Tongue (tissue), 2 donors: ENCODE results near the gene ANKRD40. TPM values are rescaled to one million over a fixed set of nuclear protein-coding genes. Genes with fewer than 3 reads are reported as not detected.

Source experiments
- DNase-seq: peaks from one replicate; pipeline ENCODE4 v3.0.0-alpha.2; 2015
- total RNA-seq: library from RNA; depleted of rRNA; stranded (reverse); fragments of >200 nt; gene quantifications from one replicate; pipeline ENCODE4 v1.2.3, GENCODE V29; 2014

ANKRD40 gene
- total RNA-seq, 1 donor from 2014 or later = 48.6 TPM

DNA sequence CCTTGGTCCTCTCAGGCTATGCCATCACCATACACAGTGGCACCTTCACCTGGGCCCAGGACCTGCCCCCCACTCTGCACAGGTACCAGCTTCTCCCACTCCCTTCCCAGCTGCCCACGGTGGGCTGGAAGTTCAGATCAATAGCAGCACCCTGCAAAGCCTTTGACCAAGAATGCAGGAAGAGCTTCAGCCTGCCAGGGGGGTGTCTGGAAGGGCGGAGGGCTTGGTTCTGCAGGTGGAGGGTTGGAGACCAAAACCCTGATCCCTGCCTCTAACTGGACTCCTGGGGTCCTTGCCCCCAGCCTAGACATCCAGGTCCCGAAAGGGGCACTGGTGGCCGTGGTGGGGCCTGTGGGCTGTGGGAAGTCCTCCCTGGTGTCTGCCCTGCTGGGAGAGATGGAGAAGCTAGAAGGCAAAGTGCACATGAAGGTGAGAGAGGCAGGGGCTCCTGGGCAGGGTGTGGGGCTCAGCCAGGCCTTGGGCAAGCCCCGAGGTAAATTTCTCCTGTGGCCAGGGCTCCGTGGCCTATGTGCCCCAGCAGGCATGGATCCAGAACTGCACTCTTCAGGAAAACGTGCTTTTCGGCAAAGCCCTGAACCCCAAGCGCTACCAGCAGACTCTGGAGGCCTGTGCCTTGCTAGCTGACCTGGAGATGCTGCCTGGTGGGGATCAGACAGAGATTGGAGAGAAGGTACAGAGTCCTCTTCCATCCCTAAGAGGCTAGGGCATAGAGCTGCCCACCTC is 38.7 kb downstream of the ANKRD40 start:
- DNase-seq = no peak

DNA sequence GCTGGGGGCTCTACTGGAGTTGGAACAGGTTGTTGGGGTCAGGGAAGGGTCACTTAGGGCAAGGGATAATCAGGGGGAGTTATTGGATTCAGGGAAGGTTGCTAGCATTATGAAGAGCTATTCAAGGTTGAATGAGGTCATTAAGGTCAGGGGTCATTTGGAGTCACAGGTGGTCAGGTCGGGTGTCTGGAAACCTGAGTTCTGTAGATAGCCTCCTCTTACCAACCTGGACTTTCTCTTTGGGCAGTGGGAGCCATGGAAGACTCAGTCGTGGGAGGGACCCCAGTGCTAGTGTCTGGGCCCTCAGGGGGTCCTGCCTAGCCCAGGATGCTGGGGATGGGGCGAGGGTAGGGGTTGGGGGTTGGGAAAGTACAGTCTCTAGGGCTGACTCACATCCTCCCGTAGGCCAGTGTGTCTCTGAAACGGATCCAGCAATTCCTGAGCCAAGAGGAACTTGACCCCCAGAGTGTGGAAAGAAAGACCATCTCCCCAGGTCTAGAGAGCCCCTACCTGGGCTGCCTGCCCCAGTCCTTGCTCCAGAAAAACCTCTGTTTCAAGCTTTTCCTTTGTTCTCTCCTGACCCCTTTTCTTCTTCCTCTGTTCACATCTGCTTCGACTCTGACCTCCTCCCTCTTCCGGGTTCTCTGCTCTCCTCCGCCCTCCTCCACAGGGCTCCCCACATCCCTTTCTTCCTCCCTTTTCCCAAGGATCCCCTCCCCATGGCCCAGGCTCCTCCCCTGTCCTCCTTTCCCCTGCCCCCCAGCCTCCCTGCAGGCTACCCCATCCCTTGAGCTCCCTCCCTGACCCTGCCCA is 39.5 kb downstream of the ANKRD40 start:
- DNase-seq = no peak

DNA sequence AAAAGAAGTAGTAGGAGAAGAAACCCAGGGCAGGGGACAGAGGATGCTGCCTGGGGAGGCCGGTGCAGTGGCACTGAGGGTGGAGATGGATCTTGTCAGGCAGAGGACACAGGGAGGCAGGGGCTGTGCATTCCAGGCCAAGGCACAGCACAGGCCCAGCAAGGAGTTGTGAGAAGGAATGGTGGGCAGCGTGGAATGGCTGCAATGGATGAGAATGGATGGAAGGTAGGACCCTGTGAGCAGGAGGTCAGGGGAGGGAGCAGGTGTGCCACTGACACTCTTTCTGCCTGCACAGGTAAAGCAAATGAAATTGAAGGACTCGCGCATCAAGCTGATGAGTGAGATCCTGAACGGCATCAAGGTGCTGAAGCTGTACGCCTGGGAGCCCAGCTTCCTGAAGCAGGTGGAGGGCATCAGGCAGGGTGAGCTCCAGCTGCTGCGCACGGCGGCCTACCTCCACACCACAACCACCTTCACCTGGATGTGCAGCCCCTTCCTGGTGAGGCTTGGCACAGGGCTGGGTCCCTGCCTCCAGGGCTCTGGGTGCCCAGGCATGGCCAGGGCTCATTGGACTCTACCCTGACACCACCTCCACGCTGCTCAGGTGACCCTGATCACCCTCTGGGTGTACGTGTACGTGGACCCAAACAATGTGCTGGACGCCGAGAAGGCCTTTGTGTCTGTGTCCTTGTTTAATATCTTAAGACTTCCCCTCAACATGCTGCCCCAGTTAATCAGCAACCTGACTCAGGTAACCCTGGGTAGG is 40.3 kb downstream of the ANKRD40 start:
- DNase-seq = no peak

DNA sequence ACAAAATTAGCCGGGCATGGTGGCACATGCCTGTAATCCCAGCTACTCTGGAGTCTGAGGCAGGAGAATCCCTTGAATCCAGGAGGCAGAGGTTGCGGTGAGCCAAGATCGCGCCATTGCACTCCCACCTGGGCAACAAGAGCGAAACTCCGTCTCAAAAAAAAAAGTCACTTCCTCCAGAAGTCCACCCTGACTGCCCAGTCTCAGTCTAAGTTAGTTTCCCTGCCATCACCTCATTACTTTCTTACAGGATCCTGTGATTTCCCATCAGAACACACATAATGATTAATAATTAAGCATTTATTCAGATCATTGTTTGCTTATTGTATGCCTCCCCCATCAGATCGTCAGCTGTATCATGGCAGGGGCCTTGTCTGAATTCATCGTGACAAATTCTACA is 41.4 kb downstream of the ANKRD40 start:
- DNase-seq = no peak

DNA sequence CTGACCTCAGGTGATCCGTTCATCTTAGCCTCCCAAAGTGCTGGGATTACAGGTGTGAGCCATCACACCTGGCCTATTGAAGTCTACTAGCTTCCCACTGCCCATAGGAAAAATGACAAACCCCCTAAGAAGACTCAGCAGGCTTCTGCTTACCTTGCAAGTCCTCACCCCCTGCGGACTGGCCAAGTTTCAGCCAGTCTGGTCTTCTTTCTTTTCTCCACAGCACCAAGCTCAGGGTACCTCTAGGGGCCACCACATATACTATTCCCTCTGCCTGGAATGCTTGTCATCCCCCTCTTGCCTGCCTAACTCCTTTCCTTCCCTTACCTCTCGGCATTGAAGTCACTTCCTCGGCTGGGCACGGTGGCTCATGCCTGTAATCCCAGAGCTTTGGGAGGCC is 41.9 kb downstream of the ANKRD40 start:
- DNase-seq = no peak

DNA sequence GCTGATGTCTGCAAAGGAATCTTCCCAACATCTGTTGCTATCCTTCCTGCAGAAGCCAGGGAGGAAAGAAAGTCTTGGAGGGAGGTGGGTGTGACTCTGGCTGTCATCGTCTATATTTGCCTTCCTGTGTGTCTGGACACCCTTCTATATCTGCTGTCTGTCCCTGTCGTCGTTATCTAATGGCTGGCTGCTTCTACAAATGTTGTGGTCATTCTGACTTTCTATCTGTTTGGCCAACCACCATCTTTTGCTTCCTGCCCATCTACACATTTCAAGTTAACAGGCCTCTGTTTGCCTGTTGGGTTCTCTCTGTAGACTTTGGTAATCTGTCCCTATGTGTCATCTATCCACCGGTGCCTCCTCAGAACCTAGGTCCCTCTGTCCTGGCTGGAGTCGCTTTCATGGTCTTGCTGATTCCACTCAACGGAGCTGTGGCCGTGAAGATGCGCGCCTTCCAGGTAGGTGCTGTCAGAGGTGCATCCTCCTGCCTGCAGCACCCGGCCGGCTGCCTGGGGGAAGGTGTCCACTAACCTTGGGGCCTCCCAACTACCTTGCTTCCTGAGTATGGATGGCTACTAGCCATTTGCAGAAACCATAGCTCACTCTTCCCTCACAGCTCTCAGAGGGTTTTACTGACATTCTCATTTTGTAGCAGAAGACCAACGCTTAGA is 42.8 kb downstream of the ANKRD40 start:
- no peak for DNase-seq

DNA sequence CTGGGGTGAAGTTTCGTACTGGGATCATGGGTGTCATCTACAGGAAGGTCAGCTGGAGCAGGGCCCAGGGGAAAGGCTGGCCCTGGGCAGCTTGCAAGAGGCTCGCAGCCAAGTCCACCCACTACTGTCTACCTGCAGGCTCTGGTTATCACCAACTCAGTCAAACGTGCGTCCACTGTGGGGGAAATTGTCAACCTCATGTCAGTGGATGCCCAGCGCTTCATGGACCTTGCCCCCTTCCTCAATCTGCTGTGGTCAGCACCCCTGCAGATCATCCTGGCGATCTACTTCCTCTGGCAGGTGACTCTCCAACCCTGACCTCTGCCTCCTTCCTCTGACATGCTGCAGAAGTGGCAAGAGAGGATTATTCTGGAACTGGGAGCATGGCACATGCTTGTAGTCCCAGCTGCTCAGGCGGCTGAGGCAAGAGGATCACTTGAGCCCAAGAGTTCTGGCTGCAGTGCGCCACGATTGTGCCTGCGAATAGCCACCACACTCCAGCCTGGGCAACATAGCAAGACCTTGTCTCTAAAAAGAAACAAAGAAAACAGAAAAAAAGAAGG is 43.8 kb downstream of the ANKRD40 start:
- no peak for DNase-seq

DNA sequence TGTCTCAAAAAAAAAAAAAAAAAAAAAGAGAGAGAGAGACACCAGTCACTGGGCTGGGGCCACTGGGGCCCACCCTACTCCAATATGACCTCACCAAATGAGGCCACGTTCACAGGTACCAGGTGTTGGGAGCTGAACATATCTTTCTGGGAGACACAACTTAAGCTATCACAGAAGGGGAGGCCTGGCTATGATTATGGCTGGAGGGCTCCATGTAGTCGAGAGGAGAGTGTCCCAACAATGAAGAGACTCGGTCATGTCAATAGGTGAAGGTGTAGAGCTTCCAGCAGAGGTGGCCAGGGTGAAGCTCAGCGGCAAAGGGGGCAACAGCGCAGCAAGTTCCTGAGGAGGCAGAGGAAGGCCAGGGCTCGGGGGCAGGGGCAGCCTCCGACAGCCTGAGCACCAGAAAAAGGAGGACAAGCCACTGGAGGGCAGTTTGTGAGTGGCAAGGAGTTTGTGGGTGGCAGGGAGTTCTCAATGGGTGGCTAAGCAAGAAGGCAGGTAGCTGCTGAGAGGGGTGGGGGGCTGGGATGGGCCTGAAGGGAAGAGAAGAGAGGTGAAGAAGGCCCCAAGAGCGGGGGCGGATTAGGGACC is 45.0 kb downstream of the ANKRD40 start:
- DNase-seq = no peak

DNA sequence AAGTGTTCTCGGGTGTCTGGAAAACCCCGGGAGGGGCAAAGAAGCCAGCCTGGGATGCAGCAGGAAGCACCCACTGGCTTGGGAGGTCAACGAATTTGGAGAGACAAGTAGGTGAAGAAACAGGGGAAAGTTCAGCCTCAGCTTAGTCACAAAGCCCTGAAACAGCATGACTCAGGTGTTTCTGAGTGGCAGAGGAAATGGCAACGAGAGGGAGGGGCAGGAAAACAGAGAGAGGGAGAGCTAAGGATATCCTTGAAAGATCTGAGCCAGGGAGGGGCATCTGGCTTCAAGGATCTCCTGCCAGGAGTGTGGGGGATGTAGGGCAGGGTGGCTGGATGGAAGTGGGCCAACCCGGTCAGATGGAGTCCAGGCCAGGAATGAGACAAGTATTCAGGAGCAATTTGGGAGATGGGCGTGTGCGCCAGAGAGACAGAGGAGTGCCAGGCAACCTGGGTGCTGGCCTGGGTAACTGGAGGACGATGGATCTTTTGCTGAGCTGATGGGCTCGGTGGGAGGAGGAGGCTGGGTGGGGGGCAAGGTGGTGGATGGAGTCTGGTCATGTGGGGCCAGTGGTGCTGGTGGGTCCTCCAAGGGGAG is 45.8 kb downstream of the ANKRD40 start:
- peak; percentile 33 for DNase-seq

DNA sequence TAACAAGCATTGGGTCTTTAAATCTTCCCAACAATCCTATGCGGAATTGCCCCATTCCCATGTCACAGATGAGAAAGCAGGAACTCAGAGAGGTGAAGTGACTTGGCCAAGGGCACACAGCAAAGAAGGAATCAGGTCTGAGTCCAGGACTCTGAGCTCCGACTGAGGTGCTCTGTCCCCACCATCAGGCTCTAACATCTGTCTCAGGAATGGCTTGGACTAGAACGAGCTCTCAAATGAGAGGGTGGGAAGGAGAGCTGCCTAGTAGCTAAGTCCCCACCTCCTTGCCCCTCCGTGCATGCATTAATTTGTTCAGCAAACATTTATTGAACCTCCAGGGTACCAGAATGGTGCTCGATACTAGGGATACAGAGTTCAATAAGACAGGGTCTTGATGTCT is 46.4 kb downstream of the ANKRD40 start:
- DNase-seq = no peak

DNA sequence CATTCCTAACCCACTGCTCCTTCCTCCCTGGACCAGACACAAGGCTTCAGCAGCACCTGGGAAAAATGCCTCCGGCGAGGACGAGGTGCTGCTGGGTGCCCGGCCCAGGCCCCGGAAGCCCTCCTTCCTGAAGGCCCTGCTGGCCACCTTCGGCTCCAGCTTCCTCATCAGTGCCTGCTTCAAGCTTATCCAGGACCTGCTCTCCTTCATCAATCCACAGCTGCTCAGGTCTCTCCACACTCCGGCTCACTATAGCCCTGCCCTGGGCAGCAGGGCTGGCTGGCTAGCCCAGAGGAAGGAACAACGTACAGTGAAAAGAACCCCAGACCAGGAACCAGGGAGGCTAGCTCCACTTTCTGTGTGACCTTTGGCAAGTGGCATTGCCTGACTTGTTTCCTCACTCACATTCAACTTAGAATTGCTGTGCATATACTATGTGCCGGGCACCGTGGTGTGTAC is 46.8 kb downstream of the ANKRD40 start:
- no peak for DNase-seq

DNA sequence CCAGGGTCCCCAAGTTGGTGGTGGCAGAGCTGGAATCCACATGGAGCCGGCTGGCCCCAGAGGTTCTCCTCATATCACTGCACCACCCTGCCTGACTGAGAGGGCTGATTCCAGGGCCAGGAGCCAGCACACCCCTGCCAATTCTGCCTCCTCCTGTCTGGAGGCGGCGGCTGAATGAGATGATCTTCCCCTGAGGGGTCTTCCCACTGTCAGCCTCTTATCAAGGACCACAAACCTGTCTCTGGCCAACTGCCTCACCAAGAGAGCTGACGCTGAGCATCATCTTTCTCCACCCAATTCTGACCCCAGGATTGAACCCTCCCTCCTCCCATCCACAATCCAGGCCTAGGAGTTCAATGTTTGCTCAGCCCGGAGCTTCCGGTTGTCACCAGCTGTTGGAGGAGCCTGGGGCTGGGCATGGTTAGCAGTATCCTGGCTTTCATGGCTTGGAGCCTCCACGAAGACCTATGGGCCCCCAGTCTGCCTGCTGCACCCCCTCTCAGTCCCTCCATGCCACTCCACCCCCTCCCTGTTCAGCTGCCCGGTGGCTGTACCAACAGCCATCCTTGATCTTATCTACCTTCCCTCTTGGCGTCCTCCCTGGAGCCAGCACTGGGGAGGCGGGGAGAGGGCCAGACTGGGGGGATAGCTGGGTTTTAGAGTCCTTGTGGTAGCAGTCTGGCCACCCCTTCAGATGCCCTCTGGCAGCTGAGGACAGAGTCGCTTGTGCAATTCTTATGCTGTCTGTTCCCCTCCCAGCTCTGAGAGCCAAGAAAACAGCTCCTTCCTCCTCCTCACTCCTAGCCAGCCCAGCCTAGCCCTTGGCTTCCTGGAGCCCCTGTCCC is 47.5 kb downstream of the ANKRD40 start:
- peak; percentile 13 for DNase-seq

DNA sequence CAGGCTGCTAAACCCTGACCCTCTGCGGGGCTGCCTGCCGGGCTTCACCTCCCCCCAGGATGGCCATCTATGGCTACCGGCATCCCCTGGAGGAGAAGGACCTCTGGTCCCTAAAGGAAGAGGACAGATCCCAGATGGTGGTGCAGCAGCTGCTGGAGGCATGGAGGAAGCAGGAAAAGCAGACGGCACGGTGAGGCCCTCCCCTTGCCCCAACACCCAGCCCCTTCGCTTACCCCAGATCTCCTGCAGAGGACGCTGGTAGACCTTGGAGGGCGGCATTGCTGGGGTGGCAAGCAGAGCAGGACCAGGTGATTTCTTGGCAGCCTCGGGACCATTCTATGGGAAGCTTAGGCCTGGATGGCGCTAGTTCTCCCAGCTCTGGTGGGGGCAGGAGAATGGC is 48.5 kb downstream of the ANKRD40 start:
- no peak for DNase-seq

DNA sequence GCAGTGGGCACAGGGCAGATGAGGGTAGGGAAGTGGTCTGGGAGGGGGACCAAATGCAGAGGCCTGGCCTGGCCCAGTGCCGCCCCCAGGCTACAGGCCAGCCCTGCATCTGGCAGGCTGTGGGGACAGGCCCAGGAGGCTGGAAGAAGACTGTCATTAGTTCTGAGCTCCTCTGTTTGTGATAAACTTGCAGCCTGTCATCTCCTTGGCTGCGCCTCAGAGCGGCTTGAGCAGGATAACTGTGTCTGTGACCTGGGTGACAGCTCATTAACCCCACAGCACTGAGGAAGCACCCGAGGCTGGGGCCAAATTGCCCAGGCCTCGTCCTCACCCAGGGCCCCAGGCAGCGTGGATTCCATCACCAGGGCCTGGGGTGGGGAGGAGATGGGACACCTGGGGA is 49.1 kb downstream of the ANKRD40 start:
- no peak for DNase-seq

DNA sequence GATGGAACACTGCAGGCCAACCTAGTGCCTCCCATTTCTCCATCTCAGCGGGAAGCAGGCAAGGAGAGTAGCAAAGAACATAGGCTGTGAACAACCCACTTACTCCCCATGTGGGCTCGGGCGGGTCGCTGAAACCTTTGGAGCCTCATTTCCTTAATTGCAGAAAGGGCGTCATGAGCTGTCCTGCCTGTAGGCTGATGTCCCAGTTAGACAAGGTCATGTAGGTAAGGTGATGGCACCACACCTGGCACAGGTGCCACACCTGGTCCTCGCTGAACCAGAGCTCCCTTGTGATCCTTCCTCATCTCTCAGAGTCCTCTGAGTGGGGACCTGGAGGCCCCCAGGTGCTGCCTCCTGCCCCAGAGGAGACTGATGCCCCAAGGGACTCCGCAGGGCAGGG is 50.1 kb downstream of the ANKRD40 start:
- DNase-seq = no peak

DNA sequence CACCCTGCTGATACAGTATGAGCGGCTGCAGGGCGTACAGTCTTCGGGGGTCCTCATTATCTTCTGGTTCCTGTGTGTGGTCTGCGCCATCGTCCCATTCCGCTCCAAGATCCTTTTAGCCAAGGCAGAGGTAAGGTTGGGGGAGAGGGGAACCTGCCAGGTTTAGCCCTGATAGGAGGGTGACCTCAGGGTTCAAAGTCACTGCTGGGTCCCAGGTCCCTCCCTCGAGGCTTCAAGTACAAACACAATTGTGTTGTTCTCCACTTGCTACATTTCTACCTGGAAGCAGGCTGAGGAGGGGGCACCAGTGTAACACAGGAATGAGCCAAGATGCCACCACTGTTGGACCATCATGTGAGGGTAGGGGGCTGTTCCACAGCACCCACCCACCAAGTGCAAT is 50.7 kb downstream of the ANKRD40 start:
- no peak for DNase-seq

DNA sequence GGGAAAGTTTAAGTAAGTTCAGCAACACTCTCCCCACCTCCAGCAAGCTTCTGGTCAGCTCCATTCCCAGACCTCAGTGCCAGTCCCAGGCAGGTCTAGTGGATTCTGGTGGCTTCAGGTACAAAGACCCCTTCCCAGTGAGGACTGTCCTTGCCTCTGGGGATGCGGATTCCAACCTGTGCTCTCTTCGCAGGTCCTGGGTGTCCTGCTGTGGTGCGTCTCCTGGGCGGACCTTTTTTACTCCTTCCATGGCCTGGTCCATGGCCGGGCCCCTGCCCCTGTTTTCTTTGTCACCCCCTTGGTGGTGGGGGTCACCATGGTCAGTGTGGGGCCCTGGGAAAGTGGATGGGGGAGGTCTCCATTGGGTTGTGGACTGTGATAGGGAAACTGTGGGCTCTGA is 51.2 kb downstream of the ANKRD40 start:
- no peak for DNase-seq

DNA sequence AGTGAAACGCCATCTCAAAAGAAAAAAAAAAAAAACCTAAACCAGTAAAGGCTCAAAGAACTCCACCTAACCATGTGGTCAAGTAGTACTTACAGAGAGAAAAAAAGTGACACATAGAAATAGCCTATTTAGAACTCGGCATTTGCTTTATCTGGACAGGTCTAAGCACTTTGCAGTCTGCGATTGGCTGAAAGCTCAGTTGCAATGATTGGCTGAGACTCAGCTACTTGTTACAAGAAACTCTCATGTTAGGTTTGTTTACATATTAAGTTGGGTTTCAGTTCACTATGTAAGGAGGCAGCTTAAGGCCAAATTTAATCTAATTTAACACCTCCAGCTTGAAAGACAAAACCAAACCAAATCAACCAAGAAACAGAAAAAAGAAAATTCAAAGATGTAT is 54.0 kb downstream of the ANKRD40 start:
- DNase-seq = no peak

DNA sequence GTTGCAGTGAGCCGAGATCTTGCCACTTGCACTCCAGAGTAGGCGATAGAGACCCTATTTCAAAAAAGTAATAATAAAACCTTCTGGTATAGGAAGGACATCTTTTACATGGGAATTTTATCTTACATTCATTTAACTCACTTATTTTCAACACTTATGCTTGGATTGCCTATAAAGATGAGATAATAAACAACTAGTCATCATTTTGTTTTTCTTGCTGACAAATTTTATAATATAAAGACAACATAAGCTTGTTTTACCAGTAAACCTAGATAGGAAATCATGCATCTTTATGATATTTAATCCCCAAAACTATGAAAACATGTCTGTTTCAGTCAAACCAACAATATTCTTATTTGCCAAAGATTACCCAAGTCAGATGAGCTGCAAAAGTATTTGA is 56.1 kb downstream of the ANKRD40 start:
- no peak for DNase-seq
